T47D (cell line): ENCODE data around the gene KCNIP3.
A peak's percentile ranks its signal among the peaks of the same experiment; 100 is the strongest.

ENCODE experiments used
- DNase-seq, 2 experiments: peaks; one replicate each; pipeline versions ENCODE4 v3.0.0 to v3.0.0-alpha.2; 2011 to 2012; ENCODE audit warnings: low read depth in 1 of 2, low spot score in 1 of 2
- JUND ChIP-seq: IDR thresholded peaks from 2 replicates; pipeline ENCODE4 v1.6.1; 2012; ENCODE audit warnings: low read depth
- in situ Hi-C: cut with HindIII; loops from 2 replicates; pipeline ENCODE4 v1.10.0; 2016; ENCODE audit warnings: low sequenced_read_pairs, low pct_unique_long_range_greater_than_20kb

KCNIP3 gene

DNA sequence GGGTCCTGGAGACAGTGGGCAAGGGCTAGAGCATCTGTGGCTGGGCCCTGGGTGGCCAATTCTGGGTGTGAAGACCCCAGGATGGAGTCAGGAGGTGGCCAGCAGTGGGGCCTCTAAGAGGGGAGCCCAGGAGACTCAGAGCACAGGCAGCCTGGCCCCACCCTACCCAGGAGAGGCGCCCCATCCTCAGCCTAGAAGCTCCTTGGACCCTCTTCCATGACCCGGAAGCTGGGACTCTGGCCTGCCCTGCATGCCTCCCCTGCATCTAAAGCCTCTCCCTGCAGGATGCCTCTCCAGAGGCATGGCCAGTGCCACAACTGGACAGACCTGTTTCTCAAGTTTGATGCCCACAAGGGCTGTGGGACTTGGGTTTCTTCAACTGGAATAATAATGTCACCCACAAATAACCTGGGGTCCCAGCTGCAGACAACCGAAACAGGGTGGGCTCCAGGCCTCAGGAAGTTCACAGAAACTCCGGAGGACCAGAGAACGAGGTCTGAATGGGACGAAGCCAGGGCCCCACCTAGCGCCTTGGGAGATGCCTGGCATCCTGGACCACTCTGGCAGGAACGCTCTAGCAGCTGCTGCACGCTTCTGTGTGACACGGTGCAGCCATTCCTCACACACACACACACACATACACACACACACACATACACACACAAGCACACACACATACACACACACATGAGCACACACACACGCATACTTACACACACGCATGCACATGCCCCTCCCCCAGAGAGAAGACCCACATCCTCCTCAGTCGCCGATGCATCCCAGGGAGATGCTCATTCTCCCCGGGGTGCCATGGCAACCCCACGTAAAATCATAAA is 16.4 kb downstream of the KCNIP3 start:
- TF ChIP-seq JUND: no peak
- DNase-seq: peak; percentile 26 to 72
- in situ Hi-C loops: no loop called here

DNA sequence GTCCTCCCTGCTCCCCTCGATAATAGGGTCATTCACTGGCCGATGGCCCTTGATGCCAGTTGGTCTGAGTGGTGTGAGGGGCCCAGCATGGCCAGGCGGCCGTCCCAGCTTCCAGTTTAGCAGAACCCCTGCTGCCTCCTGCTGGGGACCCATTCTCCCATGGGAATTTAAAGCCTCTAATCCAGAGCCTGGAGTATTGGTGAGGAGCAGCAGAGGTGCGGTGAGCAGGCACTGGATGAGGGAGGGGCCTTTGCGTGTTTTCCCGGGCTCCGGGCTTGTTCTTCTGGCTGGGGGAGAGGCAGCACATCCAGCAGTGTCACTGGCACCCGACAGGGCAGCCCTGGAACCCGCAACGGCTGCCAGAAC is 17.4 kb downstream of the KCNIP3 start:
- TF ChIP-seq JUND: no peak
- in situ Hi-C loops: no loop called here
- no peak for DNase-seq

DNA sequence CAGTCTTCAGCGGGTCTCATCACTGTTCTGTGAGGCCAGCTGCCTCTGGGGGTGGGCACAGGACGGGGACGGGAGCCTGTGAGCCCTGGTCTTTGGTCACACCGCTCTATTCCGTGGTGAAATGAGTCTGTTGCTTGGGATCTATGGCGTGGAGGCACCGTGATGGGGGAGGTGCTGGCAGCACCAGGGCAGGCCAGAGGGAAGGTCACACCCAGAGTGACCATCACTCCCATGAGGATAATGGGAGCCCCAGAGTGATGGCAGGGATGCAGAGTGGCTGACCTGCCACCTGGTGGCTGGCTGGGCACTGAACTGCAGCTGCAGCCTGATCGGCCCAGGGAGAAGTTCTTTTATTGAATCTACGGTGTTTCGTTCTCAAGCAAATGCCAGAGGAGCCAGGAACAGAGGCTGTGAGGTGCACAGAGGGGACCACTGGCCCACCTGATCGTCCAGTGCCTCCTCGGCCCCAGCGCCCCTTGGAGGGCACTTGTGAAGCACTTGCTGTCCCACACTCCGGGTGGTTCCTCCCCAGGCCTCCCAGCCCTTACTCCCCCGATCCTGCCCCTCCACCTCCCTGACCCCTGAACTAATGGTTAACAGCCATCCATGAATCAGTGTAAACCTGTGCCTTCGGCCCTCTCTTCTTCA is 17.9 kb downstream of the KCNIP3 start:
- peak; percentile 71 to 76 for DNase-seq
- TF ChIP-seq JUND: no peak
- in situ Hi-C loops: no loop called here

DNA sequence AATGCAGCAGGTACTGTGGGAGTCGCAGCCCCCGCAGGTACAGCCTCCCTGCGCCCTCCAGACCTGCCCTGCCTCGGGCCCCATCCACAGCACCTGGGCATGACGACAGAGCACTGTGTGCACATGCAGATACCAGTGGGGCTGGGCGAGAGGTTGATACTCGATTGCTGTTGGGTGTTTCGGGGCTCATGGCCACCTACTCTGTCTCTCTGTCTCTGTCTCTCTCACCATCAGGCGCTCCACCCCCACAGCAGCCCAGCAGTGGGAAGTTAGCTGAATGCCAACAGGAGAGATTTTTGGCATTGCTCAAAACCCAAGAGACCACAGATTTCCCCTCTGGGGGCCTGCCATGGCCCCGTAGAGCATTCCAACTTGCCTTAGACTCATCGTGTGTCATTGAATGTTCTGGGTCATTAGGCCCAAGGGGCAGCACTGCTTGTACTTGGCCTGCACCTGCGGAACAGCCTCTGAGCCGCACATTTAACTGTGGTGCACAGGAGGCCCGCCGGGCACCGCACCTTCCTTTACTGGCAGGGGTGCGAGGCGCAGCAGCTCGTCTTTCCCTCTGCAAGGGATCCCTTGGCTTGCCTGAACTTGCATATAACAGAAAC is 18.8 kb downstream of the KCNIP3 start:
- TF ChIP-seq JUND: no peak
- DNase-seq: no peak
- in situ Hi-C loops: no loop called here

DNA sequence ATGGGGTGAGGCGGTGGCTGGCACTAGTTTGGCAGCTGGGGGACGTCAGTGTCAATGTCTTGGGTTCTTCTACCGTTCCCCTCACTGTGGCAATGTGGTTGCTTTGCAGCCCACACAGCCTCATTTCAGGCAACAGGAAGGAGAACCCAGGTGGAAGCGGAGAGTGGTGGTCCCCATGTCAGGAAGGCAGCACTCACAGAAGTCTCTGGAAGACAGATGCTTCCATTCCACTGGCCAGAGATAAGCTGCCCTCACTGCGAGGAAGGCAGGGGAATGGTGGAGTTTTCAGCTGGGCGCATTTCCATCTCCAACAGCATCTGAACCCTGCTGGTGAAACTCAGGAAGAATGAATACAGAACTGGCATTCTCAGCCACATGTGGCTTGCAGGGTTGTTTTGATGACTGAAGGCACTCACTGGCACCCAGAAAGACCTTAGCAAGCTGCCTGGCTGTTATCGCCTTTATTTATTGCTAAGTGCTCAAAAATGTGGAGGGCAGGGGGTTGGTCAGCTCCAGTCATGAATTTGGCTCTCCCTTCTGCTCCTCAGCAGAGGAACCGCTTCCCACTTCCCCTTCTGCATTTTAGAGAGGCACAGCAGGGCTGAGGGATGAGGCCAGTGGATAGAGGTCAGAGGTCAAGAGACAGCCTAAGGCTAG is 19.4 kb downstream of the KCNIP3 start:
- in situ Hi-C loops: no loop called here
- TF ChIP-seq JUND: no peak
- DNase-seq: no peak

DNA sequence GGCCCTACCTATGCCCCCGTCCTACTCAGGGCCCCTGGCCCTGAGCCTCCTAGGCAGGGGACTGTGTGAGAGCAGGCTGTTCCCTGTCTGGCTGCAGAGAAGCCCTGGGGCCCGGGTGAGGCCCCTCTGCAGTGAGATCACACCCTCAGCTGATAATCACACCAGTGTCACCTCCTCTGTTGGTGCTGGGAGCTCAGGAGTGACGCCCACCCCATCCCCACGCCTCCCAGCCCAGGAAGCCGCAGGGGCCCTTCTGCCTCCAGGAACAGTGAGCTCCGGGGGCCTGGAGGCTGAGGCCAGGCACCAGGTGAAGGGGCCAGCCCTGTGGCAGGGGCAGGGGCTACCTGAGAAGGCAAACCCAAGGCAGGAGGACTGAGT is 20.0 kb downstream of the KCNIP3 start:
- no peak for TF ChIP-seq JUND
- no peak for DNase-seq
- in situ Hi-C loops: no loop called here

DNA sequence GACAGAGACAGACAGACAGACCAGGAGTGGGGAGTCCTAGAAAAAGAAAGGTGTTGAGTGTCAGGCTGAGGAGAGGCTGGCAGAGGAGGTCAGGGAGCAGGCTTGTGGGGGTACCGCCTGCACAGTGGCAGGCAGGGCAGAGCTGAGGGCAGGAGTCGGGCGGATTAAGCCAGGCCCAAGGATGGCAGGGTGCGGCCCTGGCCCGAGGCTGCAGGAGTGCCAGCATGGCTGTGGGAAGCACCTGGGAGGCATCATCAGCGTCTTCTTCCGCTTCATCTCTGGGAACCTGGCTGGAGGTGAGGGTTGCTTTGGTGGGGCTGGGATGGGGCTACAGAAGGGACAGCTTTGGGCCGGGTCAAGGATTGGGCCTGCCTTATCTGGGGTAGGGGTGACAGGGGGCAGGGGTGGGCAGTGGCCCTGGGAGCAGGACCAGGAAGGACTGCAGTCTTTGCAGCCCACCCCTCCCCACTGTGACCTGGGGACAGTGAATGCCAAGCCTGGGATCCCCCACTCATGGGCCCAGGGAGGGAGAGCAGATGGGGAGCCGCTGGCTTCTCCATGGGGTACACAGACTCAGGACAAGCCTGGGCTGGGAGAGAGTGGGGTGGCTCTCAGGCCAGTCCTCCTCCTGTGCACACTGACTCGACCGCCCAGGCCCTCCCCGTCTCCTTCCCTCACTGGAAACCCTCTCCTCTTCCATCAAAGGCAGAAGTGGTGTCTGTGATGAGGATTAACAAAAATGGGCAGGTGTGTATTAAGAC is 20.7 kb downstream of the KCNIP3 start:
- DNase-seq: no peak
- in situ Hi-C loops: no loop called here
- no peak for TF ChIP-seq JUND

DNA sequence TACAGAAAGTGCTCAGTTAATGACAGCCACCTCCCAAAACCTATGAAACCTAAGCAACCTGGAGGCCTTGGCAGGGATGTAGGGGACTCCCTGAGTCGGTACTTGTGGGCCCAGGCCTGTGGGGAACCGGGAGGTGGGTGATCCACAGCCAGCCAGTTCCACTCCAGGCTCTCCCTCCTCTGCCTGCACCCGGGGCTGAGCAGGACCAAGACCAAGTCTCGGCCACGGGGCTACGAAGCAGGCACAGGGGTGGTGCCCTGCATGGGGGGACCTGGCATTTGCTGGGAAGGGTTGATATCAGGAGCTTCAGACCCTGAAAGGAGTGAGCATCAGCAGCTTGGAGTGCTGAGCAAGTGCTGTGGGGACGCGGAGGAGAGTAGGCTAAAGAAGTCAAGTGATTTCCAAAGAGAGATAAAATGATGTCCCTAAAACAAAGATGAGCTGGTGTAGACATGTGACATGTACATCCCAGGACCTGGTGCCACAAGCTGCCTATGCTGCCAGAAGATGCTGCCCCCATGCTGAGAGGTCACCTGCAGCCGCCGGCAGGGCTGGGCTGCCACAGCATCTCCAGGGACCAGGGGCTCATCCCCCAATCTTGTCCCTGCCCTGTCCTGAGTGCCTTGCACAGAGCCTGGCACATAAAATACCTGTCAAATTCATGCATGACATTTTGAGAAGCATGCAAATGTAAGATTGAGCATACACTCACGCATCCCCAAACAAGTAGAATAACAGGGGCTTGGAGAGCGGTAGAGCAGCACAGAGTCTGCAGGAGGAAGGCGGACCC is 21.5 kb downstream of the KCNIP3 start:
- DNase-seq: no peak
- no peak for TF ChIP-seq JUND
- in situ Hi-C loops: no loop called here

DNA sequence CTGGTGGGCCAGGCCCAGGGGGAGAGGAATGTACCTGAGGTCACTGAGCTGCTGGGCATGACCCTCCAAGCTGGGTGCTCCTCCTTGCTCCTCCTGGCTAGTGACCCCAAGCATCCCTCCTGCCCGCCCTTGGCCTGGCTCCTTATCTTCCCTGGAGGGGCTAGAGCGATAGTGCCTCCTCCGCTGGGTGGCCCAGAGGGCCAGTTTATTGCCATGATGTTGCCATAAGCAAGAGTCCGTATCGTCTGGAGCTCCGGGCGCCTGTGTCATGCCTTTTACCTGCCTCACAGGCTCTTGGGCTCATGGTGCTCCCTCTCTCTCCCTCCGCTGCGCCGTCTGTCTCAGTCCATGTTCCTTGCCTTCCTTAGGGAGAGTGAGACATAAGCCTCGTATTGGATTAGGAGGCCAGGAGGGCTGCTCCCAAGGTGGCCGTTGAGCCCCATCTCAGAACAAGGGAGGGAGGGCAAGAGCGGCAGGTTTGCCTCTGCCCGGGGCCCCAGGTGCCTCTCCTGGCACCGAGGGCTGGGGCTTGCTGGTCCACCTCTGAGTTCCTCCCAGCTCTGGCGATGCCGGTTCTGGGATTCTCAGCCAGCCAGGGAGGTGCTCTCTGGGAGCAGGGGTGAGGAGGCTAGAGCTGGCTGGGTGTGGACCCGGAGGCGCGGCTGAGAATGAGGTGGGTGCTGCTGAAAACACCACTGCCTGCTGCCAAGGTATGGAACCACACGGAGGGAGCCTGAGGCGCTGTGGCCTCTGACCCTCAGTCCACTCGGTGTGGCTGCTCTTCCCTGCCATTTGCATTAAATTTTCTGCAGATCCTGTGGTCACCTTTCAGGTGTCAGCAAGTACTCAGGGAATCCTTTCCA is 22.6 kb downstream of the KCNIP3 start:
- in situ Hi-C loops: no loop called here
- no peak for DNase-seq
- no peak for TF ChIP-seq JUND

DNA sequence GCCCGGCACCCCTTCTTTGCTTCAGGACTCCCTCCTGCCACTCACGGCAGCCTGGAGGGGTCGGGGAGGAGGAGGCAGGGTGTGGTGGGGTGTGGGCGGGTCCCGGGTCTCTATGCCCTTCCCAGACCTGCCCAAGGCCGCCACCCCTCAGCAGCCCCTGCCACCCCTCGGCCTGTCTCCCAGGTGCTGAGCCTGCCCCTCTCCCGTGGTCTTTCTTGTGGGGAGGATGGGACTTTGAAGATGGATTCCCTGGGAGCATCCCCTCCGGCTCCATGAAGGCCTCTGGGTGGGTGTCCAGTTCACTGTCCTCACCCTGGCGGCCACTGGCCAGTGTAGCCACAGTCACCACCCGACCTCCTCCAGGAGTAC is 23.2 kb downstream of the KCNIP3 start:
- in situ Hi-C loops: no loop called here
- no peak for TF ChIP-seq JUND
- DNase-seq: no peak
